Effector memory CD4-positive, alpha-beta T cell (primary cell): ENCODE results near the gene RHBDL1.

ENCODE experiments used
- DNase-seq, 3 donors: peaks; one replicate each; pipeline ENCODE4 v3.0.0-alpha.2; 2020
- H3K27ac ChIP-seq: 2 replicates; pipeline ENCODE4 v1.7.0; 2013; ENCODE audit warnings: mild to moderate bottlenecking, low read length, moderate library complexity; ENCODE audit not compliant: insufficient read depth, poor library complexity, severe bottlenecking
- H3K27me3 ChIP-seq: replicated peaks from 2 replicates; pipeline ENCODE4 v1.7.0; 2013; ENCODE audit warnings: mild to moderate bottlenecking, low read length; ENCODE audit not compliant: insufficient read depth, control insufficient read depth, poor library complexity, severe bottlenecking
- H3K36me3 ChIP-seq: 2 replicates; pipeline ENCODE4 v1.7.0; 2013; ENCODE audit warnings: mild to moderate bottlenecking, low read length, moderate library complexity; ENCODE audit not compliant: control insufficient read depth, insufficient read depth
- H3K4me1 ChIP-seq: 2 replicates; pipeline ENCODE4 v1.7.0; 2013; ENCODE audit warnings: low read length, mild to moderate bottlenecking; ENCODE audit not compliant: control insufficient read depth, insufficient read depth, poor library complexity, severe bottlenecking
- H3K4me3 ChIP-seq: 2 replicates; pipeline ENCODE4 v1.7.0; 2013; ENCODE audit warnings: low read length, low read depth, mild to moderate bottlenecking; ENCODE audit not compliant: insufficient read depth, poor library complexity, severe bottlenecking
- H3K9me3 ChIP-seq: 2 replicates; pipeline ENCODE4 v1.7.0; 2013; ENCODE audit warnings: mild to moderate bottlenecking, low read length, moderate library complexity; ENCODE audit not compliant: control insufficient read depth

The RHBDL1 gene

GRCh38 chr16:714558-715476 lies 39.3 kb downstream of the RHBDL1 start, which contains the start of gene METRN:
METRN (plus strand) TSS chr16:715118; CDS start chr16:715290, 172 bp downstream.
- DNase-seq: peak; percentile 75 to 84 (median 77)
- H3K27ac ChIP-seq: no peak within 1 kb of the TSS
- H3K4me3 ChIP-seq: peak within 1 kb of the TSS; percentile 53
- H3K9me3 ChIP-seq: no peaks in the 10 kb centered on the region
- peaks cover 11% of the 10 kb centered on the region for H3K4me1 ChIP-seq
- H3K36me3 ChIP-seq: no peaks in the 10 kb centered on the region
- H3K27me3 ChIP-seq: peaks cover 18% of the 10 kb centered on the region

GRCh38 chr16:715477-716199 lies 40.2 kb downstream of the RHBDL1 start:
- Histone ChIP-seq H3K4me1 (peaks cover 18% of the 10 kb centered on the region), H3K4me3 (peak overlapping the region; percentile 53), H3K27ac (no peak overlapping the region), H3K9me3 (no peaks in the 10 kb centered on the region), H3K27me3 (peaks cover 10% of the 10 kb centered on the region), H3K36me3 (no peaks in the 10 kb centered on the region)
- no peak for DNase-seq

- H3K36me3 ChIP-seq: no peaks in the 10 kb centered on the region
- peaks cover 23% of the 10 kb centered on the region for H3K4me1 ChIP-seq
- no peak overlapping the region for H3K4me3 ChIP-seq
- no peak for DNase-seq
- H3K9me3 ChIP-seq: no peaks in the 10 kb centered on the region
- H3K27me3 ChIP-seq: peaks cover 5% of the 10 kb centered on the region
- H3K27ac ChIP-seq: no peak overlapping the region
These were observed 40.7 kb downstream of the RHBDL1 start for GRCh38 chr16:716200-716568.

GRCh38 chr16:716768-717325 lies 41.4 kb downstream of the RHBDL1 start:
- no peaks in the 10 kb centered on the region for H3K9me3 ChIP-seq
- H3K27ac ChIP-seq: no peak overlapping the region
- H3K4me3 ChIP-seq: no peak overlapping the region
- no peaks in the 10 kb centered on the region for H3K36me3 ChIP-seq
- DNase-seq: no peak
- H3K27me3 ChIP-seq: no peaks in the 10 kb centered on the region
- H3K4me1 ChIP-seq: peaks cover 30% of the 10 kb centered on the region

GRCh38 chr16:717450-718245 lies 42.2 kb downstream of the RHBDL1 start:
- no peak for DNase-seq
- no peaks in the 10 kb centered on the region for H3K9me3 ChIP-seq
- no peak overlapping the region for H3K4me3 ChIP-seq
- peaks cover 33% of the 10 kb centered on the region for H3K4me1 ChIP-seq
- H3K27ac ChIP-seq: no peak overlapping the region
- H3K27me3 ChIP-seq: no peaks in the 10 kb centered on the region
- H3K36me3 ChIP-seq: no peaks in the 10 kb centered on the region

GRCh38 chr16:718389-718788 lies 42.9 kb downstream of the RHBDL1 start:
- no peaks in the 10 kb centered on the region for H3K9me3 ChIP-seq
- H3K4me3 ChIP-seq: no peak overlapping the region
- H3K4me1 ChIP-seq: peaks cover 33% of the 10 kb centered on the region

GRCh38 chr16:718922-719321 lies 43.5 kb downstream of the RHBDL1 start:
- DNase-seq: no peak
- Histone ChIP-seq H3K4me1 (peaks cover 33% of the 10 kb centered on the region), H3K9me3 (no peaks in the 10 kb centered on the region), H3K27me3 (no peaks in the 10 kb centered on the region), H3K4me3 (no peak overlapping the region), H3K36me3 (no peaks in the 10 kb centered on the region), H3K27ac (no peak overlapping the region)

More at GRCh38 chr16:718389-718788, 42.9 kb downstream of the RHBDL1 start:
- Histone ChIP-seq H3K36me3 (no peaks in the 10 kb centered on the region), H3K27me3 (no peaks in the 10 kb centered on the region), H3K27ac (no peak overlapping the region)
- no peak for DNase-seq

DNA sequence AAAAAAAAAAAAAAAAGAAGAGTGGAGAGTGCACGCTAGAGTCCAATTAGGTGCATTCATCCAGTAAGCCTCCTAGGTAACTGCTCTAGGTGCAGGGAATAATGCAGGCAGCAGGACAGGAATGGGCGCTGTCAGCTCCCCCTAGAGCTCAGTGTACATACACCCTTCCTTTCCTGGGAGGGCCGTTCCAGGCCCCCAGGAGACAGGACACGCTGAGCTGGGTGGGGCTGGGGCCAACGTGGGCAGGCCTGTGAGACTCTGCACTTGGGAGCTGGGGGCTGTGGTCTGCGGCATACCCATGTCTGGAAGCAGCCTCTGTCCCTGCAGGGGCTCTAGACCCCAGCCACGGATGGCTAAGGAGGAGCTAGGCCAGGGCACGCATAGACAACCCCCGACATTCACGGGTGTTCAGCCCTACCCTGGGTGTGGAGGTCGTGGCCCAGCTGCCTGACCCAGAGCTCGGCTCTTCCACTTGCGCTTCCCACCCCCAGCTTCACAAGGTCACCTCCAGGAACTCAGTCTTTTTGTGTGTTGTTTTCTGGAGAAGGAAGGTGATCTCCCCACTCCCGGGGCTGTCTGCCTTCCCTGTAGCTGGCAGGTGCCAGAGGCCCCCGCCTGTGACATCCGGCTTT lies 44.5 kb downstream of the RHBDL1 start:
- Histone ChIP-seq H3K4me1 (peaks cover 29% of the 10 kb centered on the region), H3K27me3 (no peaks in the 10 kb centered on the region), H3K27ac (peak overlapping the region; percentile 51), H3K36me3 (no peaks in the 10 kb centered on the region), H3K4me3 (peak overlapping the region; percentile 56), H3K9me3 (no peaks in the 10 kb centered on the region)
- DNase-seq: no peak

GRCh38 chr16:720447-720989 lies 45.0 kb downstream of the RHBDL1 start:
- H3K4me3 ChIP-seq: peak overlapping the region; percentile 56
- no peaks in the 10 kb centered on the region for H3K9me3 ChIP-seq
- H3K27ac ChIP-seq: peak overlapping the region; percentile 51
- no peak for DNase-seq
- no peaks in the 10 kb centered on the region for H3K36me3 ChIP-seq
- peaks cover 27% of the 10 kb centered on the region for H3K4me1 ChIP-seq
- no peaks in the 10 kb centered on the region for H3K27me3 ChIP-seq
